ENCODE data around the gene HDGFL2.

HDGFL2 gene

DNA sequence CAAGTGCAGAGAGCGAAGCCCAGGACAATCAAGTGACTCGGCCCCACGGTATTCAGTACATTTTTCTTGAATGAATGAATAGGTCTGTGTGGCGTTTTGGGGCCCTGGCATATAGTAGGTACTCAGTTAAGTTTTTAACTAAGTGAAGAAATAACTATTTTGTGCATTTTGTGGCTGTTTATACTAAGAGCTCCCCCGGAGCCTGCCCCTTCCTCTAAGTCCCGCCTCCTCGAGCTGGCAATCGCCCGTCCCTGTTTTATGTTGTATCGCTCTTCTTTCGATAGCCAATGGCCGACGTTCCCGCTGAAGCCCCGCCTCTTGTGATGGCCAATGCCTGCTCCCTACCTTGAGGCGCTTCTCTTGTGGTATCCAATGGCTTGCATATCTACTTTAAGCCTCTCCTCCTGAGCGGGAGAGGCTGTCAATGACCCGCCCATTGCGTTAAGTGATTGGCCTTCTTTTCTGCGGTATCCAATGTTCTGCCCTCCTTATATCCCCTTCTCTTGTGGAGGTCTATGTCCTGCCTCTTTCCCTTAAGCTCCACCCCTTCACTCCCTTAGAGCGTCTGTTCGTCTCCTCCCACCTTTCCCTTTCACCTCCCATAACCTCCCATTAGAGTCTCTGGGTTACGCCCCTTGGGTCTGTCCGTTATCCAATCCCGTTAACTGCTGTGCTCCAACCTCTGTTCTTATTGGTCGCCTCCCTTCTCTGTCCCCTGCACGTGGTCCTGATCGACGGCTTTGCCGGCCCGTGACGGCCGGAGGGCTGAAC is 509 bp upstream of the HDGFL2 start:
- peak; percentile 93 for DNase-seq (ENCODE audit: low read depth)

DNA sequence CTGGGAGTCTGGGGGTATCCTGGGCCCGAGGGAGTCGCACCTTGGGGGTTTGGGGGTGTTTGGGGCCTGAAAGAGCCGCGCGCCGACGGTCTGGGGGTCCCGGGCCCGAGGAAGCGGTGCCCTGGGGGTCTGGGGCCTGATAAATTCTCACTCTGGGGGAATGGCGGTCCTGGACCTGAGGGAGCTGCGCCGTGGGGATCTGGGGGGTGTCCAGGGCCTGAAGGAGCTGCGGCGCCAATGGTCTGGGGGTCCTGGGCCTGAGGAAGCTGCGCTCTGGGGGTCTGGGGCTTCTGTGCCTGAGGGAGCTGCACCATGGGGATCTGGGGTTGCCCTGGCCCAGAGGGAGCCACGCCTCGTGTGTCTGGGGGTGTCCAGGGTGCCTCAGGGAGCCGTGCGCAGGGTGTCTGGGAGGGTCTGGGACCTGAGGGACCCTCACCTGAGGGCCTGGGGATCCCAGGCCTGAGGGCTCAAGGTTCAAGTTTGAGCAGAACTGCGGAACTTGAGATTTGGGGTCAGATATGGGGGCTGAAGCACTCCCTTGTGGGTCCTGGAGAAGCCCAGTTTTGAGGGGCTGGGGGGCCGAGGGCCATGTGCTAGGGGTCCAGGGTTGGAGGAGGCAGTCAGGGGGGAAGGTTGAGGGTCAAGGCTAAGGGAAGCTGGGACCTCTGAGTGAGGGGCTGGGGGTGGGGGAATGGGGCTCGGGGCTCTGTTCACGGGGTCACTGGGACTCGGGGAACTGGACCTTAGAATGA is 1.1 kb downstream of the HDGFL2 start:
- DNase-seq (ENCODE audit: low read depth): no peak

DNA sequence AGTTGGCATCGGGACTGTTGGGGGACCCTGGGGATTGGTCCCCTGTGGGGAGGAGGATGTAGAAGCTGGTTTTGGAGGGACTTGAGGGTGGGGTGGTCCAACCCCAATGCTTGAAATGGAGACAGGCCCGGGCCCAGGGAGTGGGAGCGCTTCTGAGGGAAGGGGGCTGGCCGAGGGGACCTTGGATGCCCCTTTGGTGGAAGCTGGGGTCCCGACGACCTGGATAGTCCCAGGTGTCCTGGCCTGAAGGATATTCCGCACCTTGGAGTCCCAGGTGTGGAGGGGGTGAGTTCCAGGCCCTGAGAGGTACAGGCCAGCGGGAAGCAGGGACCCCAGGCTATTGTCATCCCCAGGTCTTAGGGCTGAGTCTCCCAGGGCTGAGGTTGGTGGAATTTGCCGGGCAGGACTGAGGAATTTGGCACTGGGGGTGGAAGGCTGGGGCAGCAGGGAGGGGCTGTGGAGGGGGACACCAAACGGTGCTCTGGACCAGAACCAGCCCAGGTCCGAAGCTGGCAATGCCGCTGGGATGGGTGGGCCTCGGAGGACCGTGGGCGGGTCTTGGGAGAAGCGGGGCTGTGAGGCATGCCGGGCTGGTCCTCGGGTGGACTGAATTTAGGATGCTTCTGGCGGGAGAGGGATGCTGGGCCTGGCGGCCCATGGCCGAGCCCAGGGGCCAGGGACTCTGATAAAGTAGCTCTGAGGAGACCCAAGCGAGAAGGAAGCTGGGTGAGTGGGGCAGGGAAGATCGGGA is 1.8 kb downstream of the HDGFL2 start:
- DNase-seq (ENCODE audit: low read depth): no peak

DNA sequence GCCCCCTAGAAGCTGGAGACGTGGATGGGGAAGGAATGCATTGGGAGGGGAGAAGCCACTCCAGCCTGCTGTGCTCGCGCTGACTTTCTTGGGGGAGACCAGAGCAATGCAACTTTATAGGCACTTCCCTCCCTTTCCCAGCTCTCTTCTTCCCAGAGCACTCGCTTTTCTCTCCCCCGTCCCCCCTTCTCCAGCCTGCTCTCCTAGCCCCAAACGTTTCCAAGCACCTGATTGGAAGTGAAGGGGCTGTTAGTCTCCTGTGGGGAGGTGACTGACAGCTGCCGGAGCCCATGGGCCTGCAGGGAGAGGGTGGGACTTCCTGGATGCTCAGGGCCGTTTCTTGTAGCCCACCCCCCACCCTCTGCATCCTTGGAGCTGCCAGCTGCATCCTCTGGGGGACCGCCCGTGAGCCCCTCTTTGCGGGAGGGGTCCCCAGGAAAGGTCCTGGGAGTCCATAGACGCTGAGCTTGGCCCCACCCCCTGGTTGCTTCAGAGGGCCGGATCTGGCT is 2.5 kb downstream of the HDGFL2 start:
- no peak for DNase-seq (ENCODE audit: low read depth)

DNA sequence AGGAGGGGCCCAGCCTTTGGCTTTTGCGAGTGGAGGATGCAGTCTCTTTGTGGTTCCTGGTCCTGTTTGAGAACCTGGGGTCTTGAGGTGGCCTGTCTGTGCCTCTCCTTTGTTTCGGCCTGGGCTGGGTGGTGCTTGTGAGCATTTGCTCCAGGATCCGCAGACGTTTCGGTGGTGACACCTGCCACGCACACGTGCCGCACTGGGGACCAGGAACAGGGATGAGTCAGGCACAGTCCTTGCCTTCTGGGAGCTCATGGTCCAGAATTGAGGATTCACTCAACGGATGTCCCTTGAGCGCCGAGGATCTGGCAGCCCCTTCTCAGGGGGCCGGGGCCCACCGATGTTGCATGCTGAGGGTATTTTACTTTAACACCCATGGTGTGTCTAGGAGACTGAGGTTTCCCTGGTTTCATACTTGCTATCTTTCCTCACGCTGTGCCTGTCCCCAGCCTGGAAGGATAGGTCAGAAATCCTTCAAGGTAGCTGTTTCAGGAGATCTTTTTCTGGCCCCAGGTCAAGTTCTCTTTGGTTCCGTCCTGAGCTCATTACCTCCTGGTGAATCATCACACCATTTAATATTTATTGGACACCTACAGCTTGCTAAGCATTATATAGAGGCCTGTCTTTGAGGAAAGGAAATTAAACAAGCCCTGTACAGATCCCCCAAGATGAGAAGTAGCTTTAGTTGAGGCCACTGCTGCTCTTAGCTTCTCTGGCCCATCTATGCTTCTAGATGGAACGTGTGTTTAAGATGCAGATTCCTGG is 5.1 kb downstream of the HDGFL2 start:
- no peak for DNase-seq (ENCODE audit: low read depth)

DNA sequence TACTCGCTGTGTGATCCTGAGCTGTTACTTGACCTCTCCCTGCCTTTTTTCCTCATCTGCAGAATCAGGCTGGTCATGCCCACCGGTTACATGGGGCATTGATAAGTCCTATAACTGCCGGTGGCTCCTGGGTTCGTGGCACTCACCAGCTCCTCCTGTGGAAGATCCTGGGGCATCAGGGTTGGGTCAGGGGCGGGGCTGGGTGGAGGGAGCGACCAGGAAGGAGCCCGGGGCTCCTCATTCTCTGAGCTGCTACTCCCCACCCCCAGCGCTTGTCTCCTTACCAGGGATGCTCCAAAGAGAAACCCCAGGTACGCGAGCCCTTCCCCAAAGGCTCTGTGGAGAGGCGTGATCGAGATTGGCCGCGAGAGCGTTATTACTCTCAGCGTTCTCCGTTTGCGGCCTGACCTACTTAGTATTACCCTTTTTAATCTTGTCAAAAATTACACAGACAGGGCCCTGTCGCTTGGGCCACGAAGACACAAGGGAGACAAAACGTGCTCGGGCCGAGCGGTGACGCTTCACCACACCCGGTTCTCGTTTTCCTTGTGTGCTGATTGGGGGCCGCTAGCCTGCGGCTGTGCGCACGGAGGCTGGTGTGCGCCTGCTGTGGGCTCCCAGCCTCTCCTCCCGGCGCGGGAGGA is 10.7 kb downstream of the HDGFL2 start:
- DNase-seq (ENCODE audit: low read depth): no peak

DNA sequence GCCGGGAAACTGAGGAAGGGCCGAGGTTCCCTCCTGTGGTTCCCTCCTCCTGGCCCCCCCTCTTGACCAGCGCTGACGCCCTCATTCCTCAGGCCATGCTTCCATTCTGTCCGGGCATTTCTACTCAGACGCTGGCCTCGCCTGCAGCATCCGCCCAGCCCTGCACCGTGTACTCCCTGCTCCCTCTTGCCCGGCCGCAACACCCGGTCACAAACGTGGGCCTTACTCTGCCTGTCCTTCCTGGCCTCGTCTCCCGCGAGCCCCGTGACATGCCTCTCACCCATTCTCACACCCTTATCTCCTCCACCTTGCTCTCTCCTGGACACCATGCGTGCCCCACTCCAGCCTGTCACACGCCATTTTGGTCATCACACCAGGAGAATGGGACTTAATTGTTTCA is 11.3 kb downstream of the HDGFL2 start:
- no peak for DNase-seq (ENCODE audit: low read depth)

DNA sequence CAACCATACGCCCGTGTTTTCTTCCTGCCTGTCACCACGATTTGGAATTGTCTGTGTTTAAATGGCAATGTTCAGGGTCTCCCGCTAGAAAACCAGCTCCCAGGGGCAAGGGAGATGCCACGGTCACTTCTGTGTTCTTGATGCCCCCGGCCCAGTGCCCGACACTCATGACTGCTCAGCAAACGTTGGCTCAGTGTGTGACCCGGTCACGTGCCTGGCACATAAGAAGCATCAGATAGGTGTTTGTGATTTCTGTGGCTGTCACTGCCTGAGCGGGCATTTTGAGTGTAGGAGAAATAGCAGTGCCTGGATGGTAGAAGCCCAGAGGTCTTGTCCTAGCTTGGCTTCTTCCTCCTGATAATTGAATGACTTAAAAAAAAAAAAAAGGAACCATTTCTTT is 15.5 kb downstream of the HDGFL2 start:
- DNase-seq (ENCODE audit: low read depth): no peak

DNA sequence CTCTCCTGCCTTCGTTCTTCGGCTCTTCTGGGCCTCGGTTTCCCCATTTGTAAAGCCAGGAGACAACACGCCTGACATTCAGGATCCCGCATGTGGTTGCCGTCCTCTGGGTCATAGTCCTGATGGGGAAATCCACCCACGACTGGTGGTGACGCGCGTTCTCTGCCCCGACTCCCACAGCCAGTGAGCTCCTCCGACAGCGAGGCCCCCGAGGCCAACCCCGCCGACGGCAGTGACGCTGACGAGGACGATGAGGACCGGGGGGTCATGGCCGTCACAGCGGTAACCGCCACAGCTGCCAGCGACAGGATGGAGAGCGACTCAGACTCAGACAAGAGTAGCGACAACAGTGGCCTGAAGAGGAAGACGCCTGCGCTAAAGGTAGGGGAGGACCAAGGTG is 16.4 kb downstream of the HDGFL2 start:
- no peak for DNase-seq (ENCODE audit: low read depth)

DNA sequence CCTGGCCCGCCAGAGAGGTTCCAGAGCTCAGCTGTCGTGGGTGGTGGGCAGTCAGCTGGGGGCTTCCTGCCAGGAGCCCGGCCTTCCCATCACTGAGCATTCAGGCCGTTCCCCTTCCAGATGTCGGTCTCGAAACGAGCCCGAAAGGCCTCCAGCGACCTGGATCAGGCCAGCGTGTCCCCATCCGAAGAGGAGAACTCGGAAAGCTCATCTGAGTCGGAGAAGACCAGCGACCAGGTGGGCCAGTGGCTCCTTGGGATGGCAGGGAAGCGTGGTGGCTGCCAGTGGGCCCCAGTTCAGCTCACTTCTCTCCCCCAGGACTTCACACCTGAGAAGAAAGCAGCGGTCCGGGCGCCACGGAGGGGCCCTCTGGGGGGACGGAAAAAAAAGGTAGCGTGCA is 19.3 kb downstream of the HDGFL2 start:
- no peak for DNase-seq (ENCODE audit: low read depth)

DNA sequence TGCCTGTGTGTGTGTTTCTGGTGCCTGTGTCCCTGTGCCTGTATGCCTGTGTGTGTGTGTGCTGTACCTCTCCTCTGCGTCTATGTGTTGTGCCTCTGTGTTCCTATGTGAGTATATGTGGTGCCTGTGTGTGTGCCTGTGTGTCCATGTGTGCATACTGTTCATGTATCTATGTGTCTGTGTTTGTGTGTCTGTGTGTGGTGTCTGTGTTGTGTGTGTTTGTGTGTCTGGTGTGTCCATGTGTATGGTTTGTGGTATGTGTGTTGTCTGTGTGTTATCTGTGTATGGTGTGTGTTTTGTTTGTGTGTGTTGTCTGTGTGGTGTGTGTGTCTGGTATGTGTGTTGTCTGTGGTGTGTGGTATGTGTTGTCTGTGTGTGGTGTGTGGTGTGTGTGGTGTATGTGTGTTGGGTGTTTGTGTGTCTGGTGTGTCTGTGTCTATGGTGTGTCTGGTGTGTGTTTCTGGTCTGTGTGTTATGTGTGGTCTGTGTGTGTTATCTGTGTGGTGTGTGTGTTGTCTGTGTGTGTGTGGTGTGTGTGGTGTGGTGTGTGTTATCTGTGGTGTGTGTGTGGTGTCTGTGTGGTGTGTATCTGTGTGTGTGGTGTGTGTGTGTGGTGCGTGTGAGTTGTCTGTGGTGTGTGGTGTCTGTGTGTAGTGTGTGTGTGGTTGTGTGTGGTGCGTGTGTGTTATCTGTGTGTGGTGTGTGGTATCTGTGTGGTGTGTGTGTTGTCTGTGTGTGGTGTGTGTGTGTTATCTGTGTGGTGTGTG is 20.4 kb downstream of the HDGFL2 start:
- DNase-seq (ENCODE audit: low read depth): no peak

DNA sequence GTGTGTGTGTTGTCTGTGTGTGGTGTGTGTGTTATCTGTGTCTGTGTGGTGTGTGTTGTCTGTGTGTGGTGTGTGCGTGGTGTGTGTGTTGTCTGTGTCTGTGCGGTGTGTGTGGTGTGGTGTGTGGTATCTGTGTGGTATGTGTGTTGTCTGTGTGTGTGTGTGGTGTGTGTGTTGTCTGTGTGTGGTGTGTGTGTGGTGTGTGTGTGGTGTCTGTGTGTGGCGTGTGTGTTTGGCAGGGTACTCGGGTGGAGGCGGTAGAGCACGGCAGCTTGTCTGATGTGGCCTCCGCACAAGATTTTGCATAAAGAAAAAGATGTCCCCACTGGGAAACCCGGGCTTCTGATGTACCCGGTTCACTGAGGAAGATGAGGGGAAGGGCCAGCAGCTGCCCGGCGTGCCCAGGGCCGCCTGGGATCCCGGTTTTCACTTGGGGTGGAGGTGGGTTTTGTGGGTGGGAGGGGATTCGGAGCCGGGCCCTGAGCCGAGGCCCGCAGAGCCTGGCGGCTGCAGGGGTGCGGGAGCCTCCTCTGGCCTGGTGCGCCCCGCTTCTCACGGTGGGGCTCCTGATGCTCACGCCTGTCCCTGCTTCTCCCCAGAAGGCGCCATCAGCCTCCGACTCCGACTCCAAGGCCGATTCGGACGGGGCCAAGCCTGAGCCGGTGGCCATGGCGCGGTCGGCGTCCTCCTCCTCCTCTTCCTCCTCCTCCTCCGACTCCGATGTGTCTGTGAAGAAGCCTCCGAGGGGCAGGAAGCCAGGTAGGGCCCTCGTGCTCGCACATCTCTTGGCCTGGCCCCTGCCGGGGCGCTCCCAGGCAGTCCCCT is 21.2 kb downstream of the HDGFL2 start:
- DNase-seq (ENCODE audit: low read depth): no peak

DNA sequence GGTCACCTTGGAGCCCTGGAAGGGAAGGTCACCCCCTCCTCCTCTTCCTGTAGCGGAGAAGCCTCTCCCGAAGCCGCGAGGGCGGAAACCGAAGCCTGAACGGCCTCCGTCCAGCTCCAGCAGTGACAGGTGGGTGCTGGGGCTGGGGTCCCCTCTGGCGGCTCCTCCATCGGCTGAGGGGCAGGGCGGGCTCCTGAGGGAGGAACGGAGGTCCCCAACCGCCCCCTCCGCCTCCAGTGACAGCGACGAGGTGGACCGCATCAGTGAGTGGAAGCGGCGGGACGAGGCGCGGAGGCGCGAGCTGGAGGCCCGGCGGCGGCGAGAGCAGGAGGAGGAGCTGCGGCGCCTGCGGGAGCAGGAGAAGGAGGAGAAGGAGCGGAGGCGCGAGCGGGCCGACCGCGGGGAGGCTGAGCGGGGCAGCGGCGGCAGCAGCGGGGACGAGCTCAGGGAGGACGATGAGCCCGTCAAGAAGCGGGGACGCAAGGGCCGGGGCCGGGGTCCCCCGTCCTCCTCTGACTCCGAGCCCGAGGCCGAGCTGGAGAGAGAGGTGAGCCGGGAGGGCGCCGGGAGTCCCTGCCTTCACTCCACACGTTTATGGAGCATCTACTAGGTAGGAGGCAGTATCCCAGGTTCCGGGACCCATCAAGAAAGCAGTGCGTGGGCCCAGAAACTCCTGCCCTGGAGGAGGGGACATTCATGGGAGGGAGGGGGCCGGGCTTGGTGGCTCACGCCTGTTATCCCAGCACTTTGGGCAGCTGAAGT is 22.0 kb downstream of the HDGFL2 start:
- DNase-seq (ENCODE audit: low read depth): no peak

DNA sequence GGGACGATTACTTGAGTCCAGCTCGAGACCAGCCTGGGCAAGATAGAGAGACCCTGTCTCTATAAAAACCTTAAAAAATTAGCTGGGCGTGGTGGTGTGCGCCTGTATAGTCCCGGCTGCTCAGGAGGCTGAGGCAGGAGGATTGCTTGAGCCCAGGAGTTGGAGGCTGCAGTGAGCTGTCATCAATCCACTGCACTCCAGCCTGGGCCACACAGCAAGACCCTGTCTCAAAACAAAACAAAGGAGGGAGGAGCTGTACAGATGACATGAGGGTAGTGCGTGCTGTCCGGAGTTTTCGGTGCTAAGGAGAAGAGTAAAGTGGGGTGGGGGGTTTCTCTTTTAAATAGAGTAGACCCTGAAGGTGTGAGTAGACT is 22.6 kb downstream of the HDGFL2 start:
- DNase-seq (ENCODE audit: low read depth): no peak

DNA sequence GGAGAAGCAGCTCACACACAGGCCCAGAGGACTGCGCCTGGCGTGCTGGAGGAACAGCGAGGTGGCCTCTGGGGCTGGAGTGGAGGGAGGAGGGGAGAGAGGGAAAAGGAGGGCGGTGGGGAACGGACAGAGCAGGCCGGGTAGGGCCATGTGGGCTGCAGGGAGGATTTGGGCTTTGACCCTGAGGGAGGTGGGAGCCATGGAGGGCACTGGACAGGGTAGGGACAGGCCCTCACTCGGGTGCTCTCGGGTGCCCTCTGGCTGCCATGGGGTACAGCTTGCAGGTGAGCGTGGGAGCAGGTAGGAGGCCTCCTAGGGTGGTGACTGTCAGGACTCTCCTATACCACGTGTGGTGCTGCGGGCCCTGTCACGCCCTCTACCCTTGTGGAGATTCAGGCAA is 23.4 kb downstream of the HDGFL2 start:
- DNase-seq (ENCODE audit: low read depth): no peak

DNA sequence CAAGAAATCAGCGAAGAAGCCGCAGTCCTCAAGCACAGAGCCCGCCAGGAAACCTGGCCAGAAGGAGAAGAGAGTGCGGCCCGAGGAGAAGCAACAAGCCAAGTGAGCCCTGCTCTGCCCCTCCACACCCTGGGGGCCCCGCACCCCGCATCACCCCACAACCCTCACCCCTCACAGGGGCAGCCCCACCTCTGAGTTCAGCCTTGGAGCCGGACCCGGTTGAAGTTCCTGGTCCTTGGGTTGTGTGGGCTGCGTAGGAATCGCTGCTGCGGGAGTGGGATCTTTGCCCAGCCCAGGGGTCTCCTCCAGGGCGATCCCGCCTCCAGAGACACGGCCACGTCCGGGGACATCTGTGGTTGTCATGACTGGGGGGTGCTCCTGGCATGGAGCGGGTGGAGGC is 24.2 kb downstream of the HDGFL2 start:
- no peak for DNase-seq (ENCODE audit: low read depth)

DNA sequence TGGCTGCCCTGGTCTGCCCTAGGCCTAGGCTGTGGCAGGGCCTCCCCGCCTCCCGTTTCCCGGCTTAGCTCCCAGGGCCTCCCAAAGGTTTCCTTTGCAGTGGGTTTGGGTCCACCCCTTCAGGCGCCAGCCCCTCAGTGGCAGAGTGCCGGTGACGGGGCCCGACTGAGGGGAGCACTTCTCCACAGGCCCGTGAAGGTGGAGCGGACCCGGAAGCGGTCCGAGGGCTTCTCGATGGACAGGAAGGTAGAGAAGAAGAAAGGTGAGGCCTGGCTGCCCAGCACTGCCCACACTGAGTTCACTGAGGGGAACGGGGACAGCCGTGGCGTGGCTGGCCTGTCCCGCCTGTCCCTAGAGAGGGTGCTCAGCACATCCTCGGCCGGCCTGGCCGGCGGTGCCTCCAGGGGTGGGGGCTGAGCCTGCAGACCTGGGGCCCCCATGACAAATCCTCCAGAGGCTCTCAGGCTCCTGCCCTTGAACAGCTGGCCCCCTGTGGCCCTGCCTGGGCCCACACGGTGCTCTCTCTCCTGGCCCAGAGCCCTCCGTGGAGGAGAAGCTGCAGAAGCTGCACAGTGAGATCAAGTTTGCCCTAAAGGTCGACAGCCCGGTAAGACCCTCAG is 25.8 kb downstream of the HDGFL2 start:
- DNase-seq (ENCODE audit: low read depth): no peak

DNA sequence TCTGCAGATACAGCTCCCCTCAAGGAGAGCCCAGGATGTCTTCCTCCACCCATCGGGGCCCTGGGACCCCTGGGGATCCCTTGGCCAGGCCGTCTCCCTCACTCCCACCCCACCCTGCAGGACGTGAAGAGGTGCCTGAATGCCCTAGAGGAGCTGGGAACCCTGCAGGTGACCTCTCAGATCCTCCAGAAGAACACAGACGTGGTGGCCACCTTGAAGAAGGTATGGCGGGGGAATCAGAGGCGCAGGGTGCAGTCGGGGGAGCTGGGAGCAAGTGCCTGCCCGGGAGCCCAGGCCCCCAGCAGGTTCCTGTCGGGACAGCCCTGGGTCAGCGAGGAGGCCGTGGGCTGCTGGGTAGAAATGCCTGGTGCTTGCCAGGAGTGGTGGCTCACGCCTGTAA is 26.6 kb downstream of the HDGFL2 start:
- DNase-seq (ENCODE audit: low read depth): no peak

DNA sequence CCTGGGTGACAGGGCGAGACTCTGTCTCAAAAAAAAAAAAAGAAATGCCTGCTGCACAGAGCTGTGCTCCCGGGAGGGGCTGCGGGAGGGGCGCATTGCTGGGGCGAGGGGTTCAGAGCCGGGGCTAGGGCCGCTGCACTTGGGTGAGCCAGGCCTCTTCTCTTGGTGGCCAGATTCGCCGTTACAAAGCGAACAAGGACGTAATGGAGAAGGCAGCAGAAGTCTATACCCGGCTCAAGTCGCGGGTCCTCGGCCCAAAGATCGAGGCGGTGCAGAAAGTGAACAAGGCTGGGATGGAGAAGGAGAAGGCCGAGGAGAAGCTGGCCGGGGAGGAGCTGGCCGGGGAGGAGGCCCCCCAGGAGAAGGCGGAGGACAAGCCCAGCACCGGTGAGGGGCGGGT is 27.2 kb downstream of the HDGFL2 start:
- DNase-seq (ENCODE audit: low read depth): no peak

Measured in activated T-cell treated with anti-CD3 and anti-CD28 coated beads for 48 hours (primary cell).